Common myeloid progenitor, CD34-positive (primary cell): ENCODE data around the gene NDRG4.

Experiments
- CTCF ChIA-PET: fragments of 350-600 bp; sonication (Branson Sonifier 250); formaldehyde crosslinking; loops from one replicate; lab custom pipeline; 2021; ENCODE audit warnings: antibody characterized with exemption; lab: Charles Lee
- POLR2A ChIA-PET: fragments of 350-600 bp; sonication (Branson Sonifier 250); formaldehyde crosslinking; loops from one replicate; lab custom pipeline; 2021; ENCODE audit warnings: antibody characterized with exemption; lab: Charles Lee
- DNase-seq, 3 donors: peaks; one replicate each; pipeline versions ENCODE4 v3.0.0 to v3.0.0-alpha.2; 2013
- H3K27ac ChIP-seq, 2 experiments: 1 replicate in 1 of 2; 2 replicates in 1 of 2; pipeline ENCODE4 v1.7.0; 2013; ENCODE audit warnings: inconsistent platforms in 2 of 2, low read length in 2 of 2, mild to moderate bottlenecking in 2 of 2, low read depth in 1 of 2, moderate library complexity in 1 of 2; ENCODE audit not compliant: severe bottlenecking in 2 of 2, insufficient read depth in 1 of 2, poor library complexity in 1 of 2
- H3K27me3 ChIP-seq, 5 experiments: replicated peaks in 2 of 5; 1 replicate in 3 of 5; 2 replicates in 2 of 5; pipeline versions ENCODE4 v1.6.1 to v1.7.0; 2013; ENCODE audit warnings: low read length in 4 of 5, mild to moderate bottlenecking in 2 of 5, moderate library complexity in 2 of 5, inconsistent platforms in 1 of 5; ENCODE audit not compliant: insufficient read depth in 5 of 5, control insufficient read depth in 4 of 5
- H3K36me3 ChIP-seq, 4 experiments: 1 replicate in 2 of 4; 2 replicates in 2 of 4; pipeline versions ENCODE4 v1.6.1 to v1.7.0; 2013; ENCODE audit warnings: low read length in 3 of 4, control low read depth in 1 of 4, mild to moderate bottlenecking in 1 of 4; ENCODE audit not compliant: control insufficient read depth in 4 of 4, insufficient read depth in 4 of 4
- H3K4me1 ChIP-seq, 4 experiments: 1 replicate in 3 of 4; 2 replicates in 1 of 4; pipeline versions ENCODE4 v1.6.1 to v1.7.1; 2013; ENCODE audit warnings: low read length in 3 of 4, mild to moderate bottlenecking in 3 of 4, control low read depth in 1 of 4, inconsistent platforms in 1 of 4, moderate library complexity in 1 of 4; ENCODE audit not compliant: control insufficient read depth in 4 of 4, insufficient read depth in 4 of 4; ENCODE audit errors: control extremely low read depth in 1 of 4
- H3K4me3 ChIP-seq, 7 experiments: 1 replicate in 4 of 7; 2 replicates in 3 of 7; pipeline versions ENCODE4 v1.5.1 to v1.7.0; 2013; ENCODE audit warnings: mild to moderate bottlenecking in 7 of 7, low read length in 6 of 7, moderate library complexity in 6 of 7, inconsistent platforms in 2 of 7, low read depth in 2 of 7, control low read depth in 1 of 7; ENCODE audit not compliant: insufficient read depth in 4 of 7, control insufficient read depth in 1 of 7; ENCODE audit errors: extremely low read depth in 1 of 7
- H3K9me3 ChIP-seq, 5 experiments: 1 replicate in 4 of 5; 2 replicates in 1 of 5; pipeline versions ENCODE4 v1.6.1 to v1.7.1; 2013; ENCODE audit warnings: low read length in 4 of 5, mild to moderate bottlenecking in 2 of 5, inconsistent platforms in 1 of 5, low read depth in 1 of 5, moderate library complexity in 1 of 5; ENCODE audit not compliant: control insufficient read depth in 4 of 5, insufficient read depth in 2 of 5; ENCODE audit errors: control extremely low read depth in 1 of 5
- WGBS: methylation state at CpG from one replicate; pipeline ENCODE4 v1.1.5; 2013; ENCODE audit not compliant: insufficient coverage; 5-methylcytosine and 5-hydroxymethylcytosine counted together

The NDRG4 gene

GRCh38 chr16:58464916-58465731 is 34.8 kb upstream of the NDRG4 start:
- H3K36me3 ChIP-seq: no peaks in the 10 kb centered on the region
- CTCF ChIA-PET: interaction anchor here (0.6 to 1.4 kb wide), 3 partner anchors 18 to 28 kb away, joined by 3 to 4 read pairs (median 4); no protein-coding TSS in a partner anchor
- DNase-seq: no peak
- no peak overlapping the region for H3K4me3 ChIP-seq
- peaks cover 0 to 20% (median 13%) of the 10 kb centered on the region in 4 experiments for H3K4me1 ChIP-seq
- POLR2A ChIA-PET: interaction anchor here (0.5 kb wide), 1 partner anchor 397 kb away, joined by 3 read pairs; no protein-coding TSS in a partner anchor
- no peak overlapping the region for H3K27ac ChIP-seq
- peaks cover 0 to 82% (median 40%) of the 10 kb centered on the region in 5 experiments for H3K27me3 ChIP-seq
- 18% methylated on average over 21 of the region's 24 CpGs for WGBS
- no peaks in the 10 kb centered on the region for H3K9me3 ChIP-seq

DNA sequence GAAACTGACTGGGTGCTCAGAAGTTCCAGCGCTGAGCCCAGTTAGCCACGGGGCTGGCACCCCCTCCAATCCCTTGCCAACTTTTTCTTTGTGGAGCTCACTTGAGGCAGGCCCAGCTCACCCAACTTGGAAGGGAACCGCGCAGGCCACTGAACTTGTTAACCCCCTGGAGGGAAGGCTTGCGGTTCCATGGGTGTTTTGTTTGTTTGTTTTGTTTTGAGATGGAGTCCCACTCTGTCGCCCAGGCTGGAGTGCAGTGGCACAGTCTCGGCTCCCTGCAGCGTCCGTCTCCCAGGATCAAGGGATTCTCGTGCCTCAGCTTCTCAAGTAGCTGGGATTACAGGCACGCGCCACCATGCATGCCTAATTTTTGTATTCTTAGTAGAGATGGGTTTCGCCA is 34.1 kb upstream of the NDRG4 start:
- Histone ChIP-seq H3K27ac (no peak overlapping the region), H3K4me3 (no peak overlapping the region), H3K36me3 (no peaks in the 10 kb centered on the region), H3K27me3 (peaks cover 0 to 77% (median 44%) of the 10 kb centered on the region in 5 experiments), H3K4me1 (peaks cover 0 to 20% (median 13%) of the 10 kb centered on the region in 4 experiments), H3K9me3 (no peaks in the 10 kb centered on the region)
- POLR2A ChIA-PET: interaction anchor here (0.5 kb wide), 1 partner anchor 398 kb away, joined by 3 read pairs; no protein-coding TSS in a partner anchor
- 82% methylated on average over 8 of the region's 13 CpGs for WGBS
- no peak for DNase-seq
- CTCF ChIA-PET: interaction anchor here (1.4 kb wide), 1 partner anchor 22 kb away, joined by 4 read pairs; no protein-coding TSS in a partner anchor

GRCh38 chr16:58466396-58466795 is 33.5 kb upstream of the NDRG4 start:
- Histone ChIP-seq H3K9me3 (no peaks in the 10 kb centered on the region), H3K27me3 (peaks cover 0 to 71% (median 41%) of the 10 kb centered on the region in 5 experiments), H3K4me3 (no peak overlapping the region), H3K36me3 (no peaks in the 10 kb centered on the region), H3K27ac (no peak overlapping the region), H3K4me1 (peaks cover 0 to 23% (median 14%) of the 10 kb centered on the region in 4 experiments)
- 84% methylated on average over 2 of the region's 3 CpGs for WGBS
- ChIA-PET CTCF (no interaction called here), POLR2A (no interaction called here)
- DNase-seq: no peak

- Histone ChIP-seq H3K9me3 (no peaks in the 10 kb centered on the region), H3K27ac (no peak overlapping the region), H3K36me3 (no peaks in the 10 kb centered on the region), H3K27me3 (peaks cover 0 to 57% (median 33%) of the 10 kb centered on the region in 5 experiments), H3K4me1 (peaks cover 0 to 24% (median 14%) of the 10 kb centered on the region in 4 experiments), H3K4me3 (no peak overlapping the region)
- DNase-seq: no peak
- ChIA-PET POLR2A (no interaction called here), CTCF (no interaction called here)
- WGBS: 98% methylated on average over 5 of the region's 5 CpGs
Observed at GRCh38 chr16:58467905-58468304, 32.0 kb upstream of the NDRG4 start.

GRCh38 chr16:58471209-58471975 is 28.6 kb upstream of the NDRG4 start:
- no peak for DNase-seq
- 42% methylated on average over 8 of the region's 10 CpGs for WGBS
- Histone ChIP-seq H3K4me1 (peaks cover 0 to 5% (median 2%) of the 10 kb centered on the region in 4 experiments), H3K27me3 (peaks cover 0 to 26% (median 23%) of the 10 kb centered on the region in 5 experiments), H3K36me3 (no peaks in the 10 kb centered on the region), H3K27ac (no peak overlapping the region), H3K4me3 (no peak overlapping the region), H3K9me3 (no peaks in the 10 kb centered on the region)
- POLR2A ChIA-PET: no interaction called here
- CTCF ChIA-PET: interaction anchor here (1.7 to 2.4 kb wide), 2 partner anchors 14 to 15 kb away, joined by 4 to 11 read pairs; no protein-coding TSS in a partner anchor

- Histone ChIP-seq H3K27me3 (peaks cover 0 to 22% (median 15%) of the 10 kb centered on the region in 5 experiments), H3K36me3 (no peaks in the 10 kb centered on the region), H3K4me3 (no peak overlapping the region), H3K4me1 (peaks cover 0 to 5% (median 2%) of the 10 kb centered on the region in 4 experiments), H3K9me3 (no peaks in the 10 kb centered on the region), H3K27ac (no peak overlapping the region)
- POLR2A ChIA-PET: no interaction called here
- CTCF ChIA-PET: interaction anchor here (0.8 to 2.4 kb wide), 3 partner anchors 12 to 15 kb away, joined by 4 to 11 read pairs (median 5); no protein-coding TSS in a partner anchor
- 97% methylated on average over 9 of the region's 9 CpGs for WGBS
- no peak for DNase-seq
Observed at GRCh38 chr16:58472266-58472665, 27.7 kb upstream of the NDRG4 start.
